ENCODE measurements around the gene SCT.

The SCT gene

GRCh38 chr11:581752-582151 lies 45.2 kb downstream of the SCT start:
- no peak for DNase-seq

DNA sequence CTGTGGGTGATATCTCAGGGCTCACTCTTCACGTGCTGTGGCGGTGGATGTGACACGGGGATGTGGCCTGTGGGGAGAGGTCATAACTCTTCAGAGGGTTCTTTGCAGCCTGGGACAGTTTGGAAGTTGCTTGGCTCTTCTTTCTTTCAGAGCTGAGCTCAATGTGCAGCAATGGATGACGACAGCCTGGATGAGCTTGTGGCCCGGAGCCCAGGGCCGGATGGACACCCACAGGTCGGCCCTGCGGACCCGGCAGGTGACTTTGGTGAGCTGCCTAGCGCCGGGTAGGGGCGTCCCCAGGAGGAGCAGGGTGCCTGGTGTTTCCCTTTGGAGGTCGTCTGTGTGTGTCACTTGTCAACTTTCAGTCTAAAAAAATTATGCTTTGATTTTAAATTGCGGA lies 45.6 kb downstream of the SCT start:
- DNase-seq: no peak

GRCh38 chr11:579830-580601 lies 47.0 kb downstream of the SCT start:
- no peak for DNase-seq

- no peak for DNase-seq
Measured at GRCh38 chr11:578276-579035, 48.5 kb downstream of the SCT start.

GRCh38 chr11:577611-577894 lies 49.4 kb downstream of the SCT start:
- no peak for DNase-seq

- DNase-seq: no peak
Measured at GRCh38 chr11:576811-577610, 50.0 kb downstream of the SCT start.
